KOPT-K1 (cell line): Measurements from ENCODE around the gene HOMEZ.
"Not testable (repeated sequence)": the region's sequence is repeated elsewhere in the genome, so short reads cannot be mapped to it uniquely, and the experiment has no call there.

Experiments used
- H3K27ac ChIP-seq: fragments of 200-600 bp; sonication (generic); 2 replicates; pipeline ENCODE4 v1.5.1; 2016; ENCODE audit warnings: antibody characterized with exemption, mild to moderate bottlenecking, low read depth, low read length; ENCODE audit not compliant: poor library complexity, severe bottlenecking
- H3K36me3 ChIP-seq: fragments of 200-600 bp; sonication (generic); 2 replicates; pipeline ENCODE4 v1.5.1; 2017; ENCODE audit warnings: antibody characterized with exemption, mild to moderate bottlenecking, low read length, moderate library complexity; ENCODE audit not compliant: insufficient read depth
- H3K9me3 ChIP-seq: fragments of 200-600 bp; sonication (generic); 2 replicates; pipeline ENCODE4 v1.5.1; 2017; ENCODE audit warnings: antibody characterized with exemption, low read length, mild to moderate bottlenecking; ENCODE audit not compliant: insufficient read depth, poor library complexity, severe bottlenecking

The HOMEZ gene

DNA sequence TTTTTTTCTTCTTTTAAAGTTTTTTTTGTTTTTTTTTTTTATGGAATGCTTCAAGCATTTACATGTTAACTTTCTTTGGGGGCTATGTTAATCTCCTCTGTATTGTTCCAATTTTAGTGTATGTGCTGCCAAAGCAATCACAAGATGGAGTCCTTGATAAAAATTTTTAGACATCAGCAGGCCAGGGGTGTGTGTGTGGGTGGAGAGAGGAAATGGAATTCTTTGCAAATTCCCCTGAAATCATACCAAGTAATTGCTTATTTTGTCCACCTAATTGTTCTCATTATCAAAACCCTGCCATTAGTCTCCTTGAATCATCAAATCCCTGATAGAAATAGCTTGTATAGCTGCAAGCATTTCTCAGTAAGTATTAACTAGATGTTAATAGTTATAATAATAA is 26.5 kb downstream of the HOMEZ start:
- no peaks in the 10 kb centered on the region for H3K36me3 ChIP-seq
- no peaks in the 10 kb centered on the region for H3K9me3 ChIP-seq
- no peak overlapping the region for H3K27ac ChIP-seq

DNA sequence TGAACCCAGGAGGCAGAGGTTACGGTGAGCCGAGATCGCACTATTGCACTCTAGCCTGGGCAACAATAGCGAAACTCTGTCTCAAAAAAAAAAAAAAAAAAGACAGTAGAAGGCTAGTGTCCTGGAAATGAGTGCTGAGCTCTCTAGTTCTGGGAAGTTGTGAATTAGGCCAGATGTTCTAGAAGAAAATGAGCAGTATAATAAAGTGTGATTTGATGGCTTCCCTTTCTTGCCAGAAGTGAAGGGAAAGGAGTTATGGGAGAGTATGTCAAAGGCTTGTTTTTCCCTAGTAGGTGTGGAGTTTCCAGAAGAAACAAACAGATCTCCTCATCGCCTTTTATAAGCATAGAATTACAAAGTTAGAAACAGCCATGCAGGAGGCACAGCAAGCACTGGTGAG is 27.7 kb downstream of the HOMEZ start:
- Histone ChIP-seq H3K27ac (no peak overlapping the region), H3K36me3 (no peaks in the 10 kb centered on the region), H3K9me3 (no peaks in the 10 kb centered on the region)

DNA sequence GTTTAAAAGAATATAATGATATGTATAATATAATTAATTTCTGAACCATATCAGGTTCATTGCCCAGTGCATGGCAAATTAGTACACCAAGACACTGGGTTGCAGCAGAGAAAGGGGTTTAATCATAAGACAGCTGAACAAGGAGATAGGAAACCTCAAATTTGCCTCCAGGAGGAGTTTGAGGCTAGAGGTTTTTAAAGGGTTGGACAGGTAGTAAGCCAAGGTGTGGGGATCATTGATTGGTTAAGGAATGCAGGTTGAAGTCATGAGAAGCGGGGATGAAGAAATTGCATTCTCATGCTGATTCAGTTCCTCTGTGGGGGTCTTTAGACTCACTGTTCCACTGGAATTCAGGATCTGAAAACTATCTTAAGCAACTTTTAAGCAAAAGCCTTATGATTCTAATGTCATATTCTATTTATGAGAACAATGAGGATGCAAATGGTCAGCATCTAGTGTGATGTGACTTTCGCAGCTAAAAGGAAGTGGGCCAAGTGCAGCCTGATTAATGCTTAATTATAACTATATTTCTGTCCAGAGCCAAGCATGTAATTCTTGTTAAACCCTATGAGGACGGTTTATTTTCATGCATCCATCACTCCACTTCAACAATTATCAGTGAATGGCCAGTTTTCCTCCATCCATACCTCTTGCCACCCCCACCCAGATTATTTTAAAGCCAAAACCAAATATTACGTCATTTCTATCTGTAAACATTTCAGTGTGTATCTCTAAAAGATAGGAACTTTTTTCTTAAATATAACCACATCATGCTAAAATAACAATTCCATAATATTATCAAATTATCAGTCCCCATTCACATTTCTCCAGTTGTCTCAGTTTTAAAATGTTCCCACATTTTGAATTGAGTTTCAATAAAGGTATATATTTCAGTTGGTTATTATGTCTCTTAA is 33.3 kb downstream of the HOMEZ start:
- H3K27ac ChIP-seq = no peak overlapping the region
- no peaks in the 10 kb centered on the region for H3K36me3 ChIP-seq
- H3K9me3 ChIP-seq = no peaks in the 10 kb centered on the region

DNA sequence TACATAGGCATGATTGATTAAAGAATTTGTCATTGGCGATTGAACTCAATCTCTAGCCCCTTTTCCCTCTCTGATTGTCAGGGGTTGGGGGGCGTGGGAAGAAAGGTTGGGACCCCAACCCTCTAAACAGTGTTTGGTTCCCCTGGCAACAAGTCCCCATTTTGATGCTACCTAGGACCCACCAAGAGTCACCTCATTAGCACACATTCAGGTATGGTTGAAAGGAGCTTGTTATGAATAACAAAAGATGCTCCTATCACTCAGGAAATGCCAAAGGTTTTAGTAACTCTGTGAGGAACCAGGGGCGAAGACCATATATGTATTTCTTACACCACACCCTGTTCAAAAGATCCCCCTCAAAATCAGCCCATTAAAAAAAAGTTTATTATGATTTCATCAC is 33.9 kb downstream of the HOMEZ start:
- H3K27ac ChIP-seq = no peak overlapping the region
- H3K36me3 ChIP-seq = no peaks in the 10 kb centered on the region
- no peaks in the 10 kb centered on the region for H3K9me3 ChIP-seq

DNA sequence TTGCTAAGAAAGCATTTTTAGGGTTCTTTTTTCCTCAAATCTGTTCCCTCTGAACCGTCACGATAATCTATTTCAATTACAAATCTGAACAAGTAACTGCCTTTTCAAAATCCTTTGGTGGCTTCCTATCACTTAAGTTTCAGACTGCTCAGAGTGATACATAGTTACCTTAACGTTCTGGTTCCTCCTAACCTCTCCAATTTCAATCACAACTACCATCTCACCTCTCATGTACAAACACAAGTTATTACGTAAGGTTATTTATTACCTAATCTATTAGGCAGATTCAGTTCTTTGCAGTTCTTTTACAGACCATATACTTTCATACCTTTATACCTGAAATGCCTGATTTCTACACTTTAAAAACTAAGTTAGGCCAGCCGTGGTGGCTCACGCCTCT is 36.1 kb downstream of the HOMEZ start:
- Histone ChIP-seq H3K9me3 (no peaks in the 10 kb centered on the region), H3K36me3 (no peaks in the 10 kb centered on the region), H3K27ac (no peak overlapping the region)

DNA sequence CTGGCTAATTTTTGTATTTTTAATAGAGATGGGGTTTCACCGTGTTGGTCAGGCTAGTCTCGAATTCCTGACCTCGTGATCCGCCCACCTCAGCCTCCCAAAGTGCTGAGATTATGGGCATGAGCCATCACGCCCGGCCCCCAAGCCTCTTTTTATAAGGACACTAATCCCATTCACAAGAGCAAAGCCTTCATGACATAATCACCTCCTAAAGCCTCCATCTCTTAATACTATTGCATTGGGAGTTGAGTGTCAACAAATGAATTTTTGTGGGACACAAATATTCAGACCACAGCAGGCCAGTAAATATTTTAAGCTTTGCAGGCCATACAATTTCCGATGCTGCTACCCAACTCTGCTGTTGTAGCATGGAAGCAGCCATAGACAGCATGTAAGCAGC is 37.3 kb downstream of the HOMEZ start:
- H3K36me3 ChIP-seq = no peaks in the 10 kb centered on the region
- H3K9me3 ChIP-seq = no peaks in the 10 kb centered on the region
- H3K27ac ChIP-seq = no peak overlapping the region

DNA sequence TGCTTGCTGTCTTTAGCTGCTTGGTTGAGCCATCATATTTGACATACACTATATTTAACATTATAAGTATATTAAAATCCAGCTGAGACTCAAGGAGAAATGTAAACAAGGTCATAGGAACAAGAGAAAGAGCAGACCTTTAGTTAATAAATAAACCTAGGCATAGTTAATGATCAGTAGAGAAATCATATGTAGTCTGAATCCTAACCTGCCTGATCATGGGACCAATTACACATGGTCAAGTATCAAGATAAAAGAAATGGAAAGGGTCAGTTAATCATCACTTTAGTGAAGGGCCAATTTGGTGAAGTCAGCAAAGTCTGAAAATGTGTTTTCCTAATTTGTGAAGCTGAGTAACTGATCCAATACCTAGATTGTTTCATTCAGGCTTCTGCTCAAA is 40.6 kb downstream of the HOMEZ start:
- H3K27ac ChIP-seq = no peak overlapping the region
- H3K9me3 ChIP-seq = no peaks in the 10 kb centered on the region
- no peaks in the 10 kb centered on the region for H3K36me3 ChIP-seq

DNA sequence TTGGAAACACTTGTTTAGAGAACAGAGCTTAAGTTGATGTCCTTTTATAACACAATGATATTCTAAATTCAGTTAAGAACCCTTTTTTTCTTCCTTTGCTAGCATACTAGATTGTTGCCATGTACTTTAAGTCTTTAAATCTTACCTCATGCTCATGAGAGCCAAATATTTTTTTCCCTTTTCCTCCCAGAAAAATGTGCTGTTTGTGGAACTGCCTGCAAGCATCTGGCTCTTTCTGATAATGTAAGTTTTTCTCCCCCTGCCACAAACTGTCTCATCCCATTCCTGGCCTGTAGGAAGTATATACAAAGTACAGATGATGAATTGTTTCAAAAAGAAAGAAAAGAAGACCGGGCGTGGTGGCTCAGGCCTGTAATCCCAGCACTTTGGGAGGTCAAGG is 42.9 kb downstream of the HOMEZ start:
- no peaks in the 10 kb centered on the region for H3K9me3 ChIP-seq
- H3K27ac ChIP-seq = no peak overlapping the region
- no peaks in the 10 kb centered on the region for H3K36me3 ChIP-seq

DNA sequence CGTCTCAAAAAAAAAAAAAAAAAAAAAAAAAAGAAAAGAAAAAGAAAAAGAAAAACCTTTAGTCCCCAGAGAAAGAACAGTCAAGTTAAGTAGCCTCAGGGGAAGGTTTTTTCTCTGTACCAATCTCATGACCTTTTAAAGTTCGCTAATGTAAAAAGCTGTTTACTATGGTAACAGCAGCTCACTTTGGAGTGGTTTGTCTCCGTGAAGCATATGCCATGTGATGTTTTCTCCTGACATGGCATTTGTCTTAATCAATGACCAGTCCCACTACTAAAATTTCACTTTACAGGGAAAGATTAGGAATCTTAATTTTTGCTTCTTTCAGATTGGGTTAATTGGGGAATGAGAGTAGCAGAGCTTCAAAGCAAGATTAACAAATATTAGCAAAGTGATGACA is 43.9 kb downstream of the HOMEZ start:
- Histone ChIP-seq H3K27ac (no peak overlapping the region), H3K36me3 (no peaks in the 10 kb centered on the region), H3K9me3 (no peaks in the 10 kb centered on the region)

DNA sequence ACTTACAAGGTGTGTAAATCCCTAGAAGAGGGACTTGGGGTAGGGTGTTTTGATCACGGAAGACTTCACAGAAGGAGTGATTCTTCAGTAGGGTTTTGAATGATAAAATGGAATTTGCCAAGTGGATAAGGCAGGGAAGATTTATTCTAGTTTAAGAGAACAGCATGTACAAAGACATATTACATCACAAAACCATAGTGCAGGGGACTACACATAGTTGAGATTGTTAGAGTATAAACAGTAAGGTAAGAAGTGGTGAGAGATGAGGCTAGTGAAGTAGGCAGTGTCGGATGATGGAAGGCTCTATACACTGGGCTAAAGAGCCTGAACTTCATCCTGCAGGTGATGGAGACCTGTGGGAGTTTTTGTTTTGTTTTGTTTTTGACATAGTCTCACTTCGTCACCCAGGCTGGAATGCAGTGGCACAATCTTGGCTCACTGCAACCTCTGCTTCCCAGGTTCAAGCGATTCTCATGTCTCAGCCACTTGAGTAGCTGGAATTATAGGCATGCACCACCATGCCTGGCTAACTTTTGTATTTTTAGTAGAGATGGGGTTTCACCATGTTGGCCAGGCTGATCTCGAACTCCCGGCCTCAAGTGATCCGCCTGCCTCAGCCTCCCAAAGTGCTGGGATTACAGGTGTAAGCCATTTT is 44.7 kb downstream of the HOMEZ start:
- H3K9me3 ChIP-seq, H3K36me3 ChIP-seq, H3K27ac ChIP-seq: not testable (repeated sequence)

DNA sequence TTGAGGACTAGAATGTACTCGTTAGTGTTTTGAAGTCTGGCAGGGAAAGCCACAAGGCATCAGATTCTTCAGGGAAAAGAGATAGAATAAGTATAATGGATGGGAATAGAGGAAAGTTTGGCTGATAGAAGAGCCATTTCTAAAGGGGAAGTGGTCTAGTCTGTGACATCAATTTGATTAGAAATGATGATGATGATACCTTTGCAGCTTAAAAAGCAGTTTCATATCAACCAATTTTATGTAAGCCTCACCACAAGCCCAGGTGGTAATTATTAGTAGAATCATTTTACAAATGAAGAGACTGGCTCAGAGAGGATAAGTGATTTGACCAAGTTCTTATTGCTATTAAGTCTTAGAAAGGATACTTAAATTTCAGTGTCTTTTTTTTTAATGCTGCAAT is 45.3 kb downstream of the HOMEZ start:
- H3K9me3 ChIP-seq = no peaks in the 10 kb centered on the region
- H3K36me3 ChIP-seq = no peaks in the 10 kb centered on the region
- no peak overlapping the region for H3K27ac ChIP-seq

DNA sequence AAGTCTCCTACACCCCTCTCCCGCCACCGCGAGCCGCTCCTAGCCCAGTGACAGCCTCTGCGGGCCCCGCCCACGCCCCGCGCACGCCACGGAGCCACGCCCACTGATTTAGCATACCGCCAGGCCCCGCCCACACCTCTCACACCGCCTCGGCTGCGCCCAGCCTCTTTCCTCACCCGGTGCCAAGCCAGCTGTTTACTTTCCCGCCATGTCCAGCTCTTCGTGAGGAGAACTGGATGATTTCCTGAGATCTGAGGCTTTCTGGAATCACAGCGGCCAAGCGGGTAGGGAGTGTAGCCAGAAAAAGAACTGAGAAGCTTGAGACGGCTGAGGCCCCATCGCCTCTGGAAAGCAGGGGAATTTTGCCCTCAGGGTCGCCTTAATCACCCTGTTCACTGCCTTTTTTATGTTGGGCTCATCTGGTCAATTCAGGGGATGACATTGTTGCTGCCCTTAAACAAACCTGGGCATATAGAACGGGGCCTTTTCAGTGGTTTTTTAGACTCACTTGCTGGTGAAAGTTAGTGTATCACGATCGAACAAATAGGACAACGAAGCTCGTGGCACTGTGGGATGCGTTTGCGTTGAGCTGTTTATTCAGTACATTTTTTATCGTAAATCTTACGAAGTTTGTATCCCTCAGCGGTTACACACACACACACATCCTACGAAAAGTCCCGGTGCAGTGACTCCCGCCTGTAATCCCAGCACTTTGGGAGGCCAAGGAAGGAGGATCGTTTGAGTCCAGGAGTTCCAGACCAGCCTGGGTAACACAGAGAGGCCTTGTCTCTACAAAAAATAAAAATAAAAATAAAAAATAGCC is 47.9 kb downstream of the HOMEZ start, which contains the start of gene RNF212B:
RNF212B (plus strand) TSS at position 165 of the 823 bp plus-strand sequence. CDS start 2,410 bp downstream, outside the sequence.
- Histone ChIP-seq H3K27ac (no peak within 1 kb of the TSS), H3K36me3 (no peaks in the 10 kb centered on the region), H3K9me3 (no peaks in the 10 kb centered on the region)

DNA sequence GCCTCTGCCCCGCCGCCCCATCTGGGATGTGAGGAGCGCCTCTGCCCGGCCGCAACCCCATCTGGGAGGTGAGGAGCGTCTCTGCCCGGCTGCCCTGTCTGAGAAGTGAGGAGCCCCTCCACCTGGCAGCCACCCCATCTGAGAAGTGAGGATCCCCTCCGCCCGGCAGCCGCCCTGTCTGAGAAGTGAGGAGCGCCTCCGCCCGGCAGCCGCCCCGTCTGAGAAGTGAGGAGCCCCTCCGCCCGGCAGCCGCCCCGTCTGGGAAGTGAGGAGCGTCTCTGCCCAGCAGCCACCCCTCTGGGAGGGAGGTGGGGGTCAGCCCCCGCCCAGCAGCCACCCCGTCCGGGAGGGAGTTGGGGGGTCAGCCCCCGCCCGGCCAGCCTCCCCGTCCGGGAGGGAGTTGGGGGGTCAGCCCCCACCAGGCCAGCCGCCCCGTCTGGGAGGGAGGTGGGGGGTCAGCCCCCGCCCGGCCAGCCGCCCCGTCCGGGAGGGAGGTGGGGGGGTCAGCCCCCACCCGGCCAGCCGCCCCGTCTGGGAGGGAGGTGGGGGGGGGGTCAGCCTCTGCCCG is 53.6 kb downstream of the HOMEZ start:
- H3K36me3 ChIP-seq = not testable (repeated sequence)

DNA sequence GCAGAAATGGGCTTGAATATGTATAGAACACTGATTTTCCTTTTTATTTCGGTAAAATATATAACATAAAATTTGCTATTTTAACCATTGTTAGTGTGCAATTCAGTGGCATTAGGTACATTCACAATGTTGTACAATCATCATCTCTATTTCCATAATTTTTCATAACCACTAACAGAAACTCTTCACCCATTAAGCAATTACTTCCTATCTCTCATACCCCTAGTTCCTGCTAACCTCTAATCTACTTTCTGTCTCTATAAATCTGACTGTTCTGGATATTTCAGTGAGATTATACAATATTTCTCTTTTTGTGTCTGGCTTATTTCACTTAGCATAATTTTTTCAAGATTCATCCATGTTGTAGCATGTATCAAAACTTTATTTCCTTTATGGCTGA is 57.1 kb downstream of the HOMEZ start:
- Histone ChIP-seq H3K9me3 (peaks cover 3% of the 10 kb centered on the region), H3K27ac (no peak overlapping the region), H3K36me3 (no peaks in the 10 kb centered on the region)

More for the DNA sequence above, 53.6 kb downstream of the HOMEZ start:
- H3K27ac ChIP-seq, H3K9me3 ChIP-seq: not testable (repeated sequence)

DNA sequence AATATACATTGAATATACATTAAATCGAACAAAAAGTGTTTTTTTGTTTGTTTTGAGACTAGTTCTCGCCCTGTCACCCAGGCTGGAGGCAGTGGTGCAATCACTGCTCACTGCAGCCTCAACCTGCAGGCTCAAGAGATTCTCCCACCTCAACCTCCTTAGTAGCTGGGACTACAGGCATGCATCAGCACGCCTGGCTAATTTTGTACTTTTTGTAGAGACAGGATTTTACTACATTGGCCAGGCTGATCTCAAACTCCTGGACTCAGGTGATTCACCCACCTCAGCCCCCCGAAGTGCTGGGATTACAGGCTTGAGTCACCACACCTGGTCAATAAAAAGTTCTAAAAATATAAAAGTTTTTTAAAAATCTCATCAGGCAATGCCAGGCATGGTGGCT is 58.4 kb downstream of the HOMEZ start:
- no peaks in the 10 kb centered on the region for H3K36me3 ChIP-seq
- H3K9me3 ChIP-seq = peaks cover 3% of the 10 kb centered on the region
- no peak overlapping the region for H3K27ac ChIP-seq
